ENCODE measurements around the gene PDCD6IP.
"Not testable (repeated sequence)": the region's sequence is repeated elsewhere in the genome, so short reads cannot be mapped to it uniquely, and the experiment has no call there.

DNA sequence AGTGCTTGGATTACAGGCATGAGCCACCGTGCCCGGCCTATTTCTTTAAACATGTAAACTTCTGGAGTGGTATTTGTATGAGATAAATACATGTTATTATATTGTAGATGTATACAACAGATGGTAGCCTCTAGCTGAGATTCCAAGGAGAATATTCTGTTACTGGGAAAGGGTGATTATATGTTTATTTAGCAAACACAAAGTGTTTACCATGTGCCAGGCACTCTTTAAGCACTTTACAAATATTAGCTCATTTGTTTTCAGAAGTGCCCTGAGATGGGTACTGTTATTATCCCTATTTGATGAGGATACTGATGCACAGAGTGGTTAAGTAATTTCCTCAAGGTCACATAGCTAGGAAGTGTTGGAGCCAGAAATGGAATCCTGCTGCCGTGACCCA is 38.8 kb downstream of the PDCD6IP start:
- TF ChIP-seq, protein P1, sequence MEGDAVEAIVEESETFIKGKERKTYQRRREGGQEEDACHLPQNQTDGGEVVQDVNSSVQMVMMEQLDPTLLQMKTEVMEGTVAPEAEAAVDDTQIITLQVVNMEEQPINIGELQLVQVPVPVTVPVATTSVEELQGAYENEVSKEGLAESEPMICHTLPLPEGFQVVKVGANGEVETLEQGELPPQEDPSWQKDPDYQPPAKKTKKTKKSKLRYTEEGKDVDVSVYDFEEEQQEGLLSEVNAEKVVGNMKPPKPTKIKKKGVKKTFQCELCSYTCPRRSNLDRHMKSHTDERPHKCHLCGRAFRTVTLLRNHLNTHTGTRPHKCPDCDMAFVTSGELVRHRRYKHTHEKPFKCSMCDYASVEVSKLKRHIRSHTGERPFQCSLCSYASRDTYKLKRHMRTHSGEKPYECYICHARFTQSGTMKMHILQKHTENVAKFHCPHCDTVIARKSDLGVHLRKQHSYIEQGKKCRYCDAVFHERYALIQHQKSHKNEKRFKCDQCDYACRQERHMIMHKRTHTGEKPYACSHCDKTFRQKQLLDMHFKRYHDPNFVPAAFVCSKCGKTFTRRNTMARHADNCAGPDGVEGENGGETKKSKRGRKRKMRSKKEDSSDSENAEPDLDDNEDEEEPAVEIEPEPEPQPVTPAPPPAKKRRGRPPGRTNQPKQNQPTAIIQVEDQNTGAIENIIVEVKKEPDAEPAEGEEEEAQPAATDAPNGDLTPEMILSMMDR (IDR thresholded peaks at IDR 0.05 in 8 of 11, conservative IDR thresholded peaks at IDR 0.05 in 3 of 11): not testable (repeated sequence)
- TF ChIP-seq POLR2A (IDR thresholded peaks at IDR 0.05): not testable (repeated sequence)
